ENCODE data around the gene EDIL3.

EDIL3 gene

DNA sequence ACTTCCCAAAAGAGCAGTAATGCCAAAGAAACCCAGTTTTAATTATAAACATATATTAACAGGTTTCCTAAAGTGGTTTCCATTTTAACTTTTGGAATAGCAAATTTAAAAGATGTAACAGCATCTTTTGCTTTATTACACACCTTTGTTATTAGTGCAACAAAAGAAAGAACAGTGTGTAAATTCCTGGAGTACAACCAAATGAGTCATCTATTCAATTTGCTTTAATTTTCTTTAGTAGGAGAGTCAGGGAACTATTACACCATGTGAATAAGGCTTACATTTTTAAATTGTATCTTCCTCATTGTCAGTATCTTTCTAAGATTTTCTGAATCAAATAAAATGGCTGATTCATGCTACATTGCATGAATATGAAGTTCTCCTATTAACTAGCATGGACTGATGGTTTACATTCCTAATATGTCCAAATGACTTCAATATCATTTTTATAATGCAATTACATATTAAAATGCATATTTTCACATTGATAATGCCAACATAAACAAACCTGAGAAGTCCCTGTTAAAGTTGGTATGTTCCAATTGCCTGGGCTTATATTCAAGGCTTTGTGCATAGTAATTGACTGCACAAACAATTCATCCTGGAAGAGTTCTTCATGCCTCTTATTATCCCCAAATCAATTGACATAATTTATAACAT lies 22.5 kb downstream of the EDIL3 start:
- TF ChIP-seq, protein P1, sequence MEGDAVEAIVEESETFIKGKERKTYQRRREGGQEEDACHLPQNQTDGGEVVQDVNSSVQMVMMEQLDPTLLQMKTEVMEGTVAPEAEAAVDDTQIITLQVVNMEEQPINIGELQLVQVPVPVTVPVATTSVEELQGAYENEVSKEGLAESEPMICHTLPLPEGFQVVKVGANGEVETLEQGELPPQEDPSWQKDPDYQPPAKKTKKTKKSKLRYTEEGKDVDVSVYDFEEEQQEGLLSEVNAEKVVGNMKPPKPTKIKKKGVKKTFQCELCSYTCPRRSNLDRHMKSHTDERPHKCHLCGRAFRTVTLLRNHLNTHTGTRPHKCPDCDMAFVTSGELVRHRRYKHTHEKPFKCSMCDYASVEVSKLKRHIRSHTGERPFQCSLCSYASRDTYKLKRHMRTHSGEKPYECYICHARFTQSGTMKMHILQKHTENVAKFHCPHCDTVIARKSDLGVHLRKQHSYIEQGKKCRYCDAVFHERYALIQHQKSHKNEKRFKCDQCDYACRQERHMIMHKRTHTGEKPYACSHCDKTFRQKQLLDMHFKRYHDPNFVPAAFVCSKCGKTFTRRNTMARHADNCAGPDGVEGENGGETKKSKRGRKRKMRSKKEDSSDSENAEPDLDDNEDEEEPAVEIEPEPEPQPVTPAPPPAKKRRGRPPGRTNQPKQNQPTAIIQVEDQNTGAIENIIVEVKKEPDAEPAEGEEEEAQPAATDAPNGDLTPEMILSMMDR (IDR thresholded peaks at IDR 0.05; ENCODE audit: low read depth, low read length): no peak
- H3K4me3 ChIP-seq (ENCODE audit: low read depth, low read length): no peak overlapping the region

DNA sequence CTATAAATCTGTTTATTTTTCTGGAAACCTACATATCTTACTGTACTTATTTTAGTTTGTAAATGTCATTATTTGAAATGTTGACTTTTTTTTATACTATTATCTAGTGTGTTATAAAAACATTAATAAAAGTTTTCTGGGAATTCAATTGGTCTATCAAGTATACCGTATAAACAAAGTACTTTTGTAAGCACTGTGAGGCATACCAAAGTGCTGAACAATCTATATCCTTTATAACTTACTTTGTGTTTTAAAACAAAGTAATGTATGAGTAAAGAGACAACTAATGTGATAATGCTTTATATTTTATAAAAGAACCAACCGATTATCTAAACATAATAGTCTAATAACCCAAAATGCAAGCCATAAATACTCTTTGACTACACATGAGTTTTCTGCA lies 23.1 kb downstream of the EDIL3 start:
- TF ChIP-seq, protein P1 (IDR thresholded peaks at IDR 0.05; ENCODE audit: low read depth, low read length): no peak
- H3K4me3 ChIP-seq (ENCODE audit: low read depth, low read length): no peak overlapping the region

DNA sequence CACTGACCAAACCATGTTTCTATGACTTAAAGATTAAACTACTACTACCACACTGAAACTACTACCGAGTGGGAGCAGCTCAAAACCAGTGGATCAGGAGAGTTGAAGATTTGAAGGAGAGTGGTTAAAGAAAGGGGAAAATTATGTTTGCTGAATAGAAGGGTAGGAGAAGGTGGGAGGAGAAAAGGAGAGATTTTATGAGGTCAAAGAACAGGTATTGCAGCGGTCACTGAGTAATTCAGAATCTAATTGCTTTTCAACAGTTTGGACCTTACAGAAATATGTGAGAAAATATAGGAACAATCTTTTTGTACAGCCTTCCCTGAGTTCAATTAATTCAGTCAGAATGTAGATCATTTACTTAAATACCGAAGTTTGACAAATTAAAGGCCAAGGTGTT lies 24.6 kb downstream of the EDIL3 start:
- no peak overlapping the region for H3K4me3 ChIP-seq (ENCODE audit: low read depth, low read length)
- TF ChIP-seq, protein P1 (IDR thresholded peaks at IDR 0.05; ENCODE audit: low read depth, low read length): no peak

DNA sequence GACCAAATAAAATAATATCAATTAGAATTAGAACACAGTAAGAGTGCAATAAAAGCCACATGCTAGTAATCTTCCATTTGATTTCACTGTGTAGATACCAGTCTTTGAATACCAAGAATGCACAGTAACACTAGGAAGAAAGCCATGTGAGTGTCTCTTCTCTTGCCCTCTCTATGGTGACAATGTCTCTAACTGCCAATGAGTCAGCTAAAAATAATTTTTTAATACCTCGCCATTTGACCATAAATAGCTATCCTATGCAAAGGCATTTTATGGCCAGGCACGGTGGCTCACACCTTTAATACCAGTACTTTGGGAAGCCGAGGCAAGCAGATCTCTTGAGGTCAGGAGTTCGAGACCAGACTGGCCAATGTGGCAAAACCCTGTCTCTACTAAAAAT lies 30.6 kb downstream of the EDIL3 start:
- H3K4me3 ChIP-seq (ENCODE audit: low read depth, low read length): no peak overlapping the region
- TF ChIP-seq, protein P1 (IDR thresholded peaks at IDR 0.05; ENCODE audit: low read depth, low read length): no peak

DNA sequence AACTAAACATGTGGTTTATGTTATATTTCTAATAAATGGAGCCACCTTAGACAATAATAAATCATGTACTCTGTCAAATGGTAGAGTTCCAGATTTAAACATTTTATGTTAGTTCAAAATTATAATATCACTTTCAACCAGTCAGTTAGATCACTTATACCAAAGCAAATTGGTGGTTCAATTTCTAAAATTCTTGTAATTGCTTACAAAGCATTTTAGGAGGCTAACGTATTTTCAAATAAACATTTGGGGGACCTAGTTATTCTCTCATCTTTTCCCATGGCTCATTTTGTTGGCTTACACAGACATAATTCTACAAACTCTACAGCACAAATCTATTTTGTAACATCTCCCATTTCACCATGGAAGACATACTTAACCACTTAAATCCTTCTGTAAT lies 39.9 kb downstream of the EDIL3 start:
- no peak overlapping the region for H3K4me3 ChIP-seq (ENCODE audit: low read depth, low read length)
- TF ChIP-seq, protein P1 (IDR thresholded peaks at IDR 0.05; ENCODE audit: low read depth, low read length): no peak

DNA sequence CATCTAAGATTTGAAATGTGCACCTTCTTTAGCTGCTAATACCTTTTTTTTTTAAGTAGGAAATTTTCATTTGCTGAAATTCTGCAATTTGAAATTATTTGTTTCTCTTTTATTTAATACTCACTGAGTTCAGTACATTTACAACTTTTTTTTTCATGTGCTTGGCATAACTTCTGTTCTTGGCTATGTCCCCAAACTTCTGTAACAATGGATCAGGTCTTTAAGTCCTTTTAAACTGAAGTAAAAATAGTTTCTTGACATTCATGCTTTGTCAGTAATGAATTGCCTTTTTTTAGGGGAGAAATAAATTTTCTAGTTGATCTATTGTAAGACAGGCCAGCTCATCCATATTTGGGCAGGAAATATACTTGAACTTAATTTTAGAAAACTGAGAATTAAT lies 41.5 kb downstream of the EDIL3 start:
- no peak overlapping the region for H3K4me3 ChIP-seq (ENCODE audit: low read depth, low read length)

DNA sequence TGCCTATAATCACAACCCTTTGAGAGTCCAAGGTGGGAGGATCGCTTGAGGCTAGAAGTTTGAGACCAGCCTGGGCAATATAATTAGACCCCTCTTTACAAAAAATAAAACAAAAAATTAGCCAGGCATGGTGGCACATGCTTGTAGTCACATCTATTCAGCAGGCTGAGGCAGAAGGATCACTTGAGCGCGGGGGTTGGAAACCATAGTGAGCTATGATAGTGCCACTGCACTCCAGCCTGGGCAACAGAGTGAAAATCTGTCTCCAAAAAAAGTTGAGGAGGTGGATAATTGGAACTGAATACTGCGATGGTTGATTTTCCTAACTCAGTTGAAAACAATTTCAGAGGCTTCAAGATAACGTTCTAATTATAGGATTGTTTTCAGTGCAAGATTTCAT lies 52.6 kb downstream of the EDIL3 start:
- TF ChIP-seq, protein P1 (IDR thresholded peaks at IDR 0.05; ENCODE audit: low read depth, low read length): no peak
- H3K4me3 ChIP-seq (ENCODE audit: low read depth, low read length): no peak overlapping the region

More for the DNA sequence above, 41.5 kb downstream of the EDIL3 start:
- TF ChIP-seq, protein P1 (IDR thresholded peaks at IDR 0.05; ENCODE audit: low read depth, low read length): no peak

Data from WI38 (cell line).